Osteoblast (primary cell): ENCODE data around the gene BCL11A. TPM values are rescaled to one million over a fixed set of nuclear protein-coding genes. Genes with fewer than 3 reads are reported as not detected.

ENCODE experiments used
- DNase-seq: peaks from one replicate; pipeline ENCODE4 v3.0.0; 2011; ENCODE audit warnings: low spot score, mixed read lengths; ENCODE audit not compliant: insufficient read length; ENCODE audit errors: missing footprints
- H2AFZ ChIP-seq: 2 replicates; pipeline ENCODE4 v1.6.0; 2011; ENCODE audit warnings: mild to moderate bottlenecking, low read length
- H3K27ac ChIP-seq: 2 replicates; pipeline ENCODE4 v1.5.1; 2011; ENCODE audit warnings: mild to moderate bottlenecking, low read depth, low read length, moderate library complexity
- H3K27me3 ChIP-seq: 2 replicates; pipeline ENCODE4 v1.6.0; 2012; ENCODE audit warnings: mild to moderate bottlenecking, control low read depth, inconsistent platforms, low read length, moderate library complexity; ENCODE audit not compliant: insufficient read depth
- H3K36me3 ChIP-seq: 2 replicates; pipeline ENCODE4 v1.5.1; 2011; ENCODE audit warnings: mild to moderate bottlenecking, low read length, control low read depth, moderate library complexity; ENCODE audit not compliant: insufficient read depth
- H3K4me1 ChIP-seq: 2 replicates; pipeline ENCODE4 v1.5.1; 2011; ENCODE audit warnings: mild to moderate bottlenecking, low read length, control low read depth, moderate library complexity; ENCODE audit not compliant: insufficient read depth
- H3K4me2 ChIP-seq: 2 replicates; pipeline ENCODE4 v1.6.0; 2011; ENCODE audit warnings: mild to moderate bottlenecking, low read length; ENCODE audit not compliant: insufficient read depth
- H3K4me3 ChIP-seq: fragments of 200-600 bp; sonication (generic); 3 replicates; pipeline ENCODE4 v1.5.1; 2012; ENCODE audit warnings: mild to moderate bottlenecking, low read length, inconsistent platforms; ENCODE audit not compliant: insufficient read depth
- H3K79me2 ChIP-seq: 2 replicates; pipeline ENCODE4 v1.6.0; 2012; ENCODE audit warnings: mild to moderate bottlenecking, low read length, control low read depth, inconsistent platforms; ENCODE audit not compliant: insufficient read depth
- H3K9me3 ChIP-seq: 2 replicates; pipeline ENCODE4 v1.5.1; 2011; ENCODE audit warnings: low read depth, low read length, control low read depth
- H4K20me1 ChIP-seq: 2 replicates; pipeline ENCODE4 v1.6.0; 2012; ENCODE audit warnings: mild to moderate bottlenecking, low read length, control low read depth; ENCODE audit not compliant: insufficient read depth
- total RNA-seq: library from RNA; depleted of rRNA; stranded (reverse); fragments of >200 nt; gene quantifications from 2 replicates; pipeline ENCODE4 v1.2.3, GENCODE V29; 2012
- TF ChIP-seq, protein P1 (sequence below): IDR thresholded peaks from 2 replicates; pipeline ENCODE4 v1.5.1; 2011; ENCODE audit warnings: mild to moderate bottlenecking, low read depth, low read length, moderate library complexity; ENCODE audit errors: extremely low read depth

Gene BCL11A
- total RNA-seq, 1 donor, result 1.4 TPM

DNA sequence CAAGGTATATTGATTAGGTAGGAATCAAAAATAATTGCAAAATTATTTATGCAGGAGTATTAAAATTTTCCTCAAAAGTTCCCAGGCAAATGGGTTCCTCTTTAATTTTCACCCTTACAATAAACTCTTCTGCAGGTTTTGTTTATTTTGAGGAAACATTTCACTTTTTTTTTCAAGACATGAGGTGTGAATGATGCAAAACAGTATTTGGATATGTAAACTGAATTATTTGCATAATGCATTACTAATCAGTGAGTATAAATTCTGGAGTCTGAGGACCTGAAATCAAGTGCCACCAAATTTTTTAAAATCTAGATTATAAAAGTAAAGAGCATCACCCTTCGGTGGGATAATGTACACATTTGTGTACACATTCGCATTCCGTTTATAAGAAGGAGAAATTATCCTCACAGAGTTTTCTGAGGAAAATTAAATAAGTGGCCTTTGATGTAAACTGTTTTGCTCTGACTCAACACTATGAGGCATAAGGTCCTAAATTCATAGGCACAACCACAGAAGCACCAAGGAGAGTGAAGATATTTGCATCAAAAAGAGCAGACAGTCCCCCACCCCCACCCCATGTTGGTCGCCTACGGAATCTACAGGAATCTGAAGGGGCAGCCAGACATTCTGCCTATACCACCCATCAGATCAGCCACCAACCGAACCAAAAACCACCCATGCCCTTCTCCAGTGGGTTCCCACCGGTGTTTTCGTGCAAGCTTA is 33.1 kb downstream of the BCL11A start:
- Histone ChIP-seq H3K4me1 (peaks cover 19% of the 10 kb centered on the region), H2AFZ (no peak overlapping the region), H3K4me3 (no peak overlapping the region), H3K36me3 (no peaks in the 10 kb centered on the region), H3K9me3 (no peaks in the 10 kb centered on the region), H3K4me2 (no peak overlapping the region), H3K79me2 (no peaks in the 10 kb centered on the region), H3K27ac (no peak overlapping the region), H3K27me3 (no peaks in the 10 kb centered on the region), H4K20me1 (no peaks in the 10 kb centered on the region)
- DNase-seq, result no peak
- TF ChIP-seq, protein P1, sequence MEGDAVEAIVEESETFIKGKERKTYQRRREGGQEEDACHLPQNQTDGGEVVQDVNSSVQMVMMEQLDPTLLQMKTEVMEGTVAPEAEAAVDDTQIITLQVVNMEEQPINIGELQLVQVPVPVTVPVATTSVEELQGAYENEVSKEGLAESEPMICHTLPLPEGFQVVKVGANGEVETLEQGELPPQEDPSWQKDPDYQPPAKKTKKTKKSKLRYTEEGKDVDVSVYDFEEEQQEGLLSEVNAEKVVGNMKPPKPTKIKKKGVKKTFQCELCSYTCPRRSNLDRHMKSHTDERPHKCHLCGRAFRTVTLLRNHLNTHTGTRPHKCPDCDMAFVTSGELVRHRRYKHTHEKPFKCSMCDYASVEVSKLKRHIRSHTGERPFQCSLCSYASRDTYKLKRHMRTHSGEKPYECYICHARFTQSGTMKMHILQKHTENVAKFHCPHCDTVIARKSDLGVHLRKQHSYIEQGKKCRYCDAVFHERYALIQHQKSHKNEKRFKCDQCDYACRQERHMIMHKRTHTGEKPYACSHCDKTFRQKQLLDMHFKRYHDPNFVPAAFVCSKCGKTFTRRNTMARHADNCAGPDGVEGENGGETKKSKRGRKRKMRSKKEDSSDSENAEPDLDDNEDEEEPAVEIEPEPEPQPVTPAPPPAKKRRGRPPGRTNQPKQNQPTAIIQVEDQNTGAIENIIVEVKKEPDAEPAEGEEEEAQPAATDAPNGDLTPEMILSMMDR, result no peak

DNA sequence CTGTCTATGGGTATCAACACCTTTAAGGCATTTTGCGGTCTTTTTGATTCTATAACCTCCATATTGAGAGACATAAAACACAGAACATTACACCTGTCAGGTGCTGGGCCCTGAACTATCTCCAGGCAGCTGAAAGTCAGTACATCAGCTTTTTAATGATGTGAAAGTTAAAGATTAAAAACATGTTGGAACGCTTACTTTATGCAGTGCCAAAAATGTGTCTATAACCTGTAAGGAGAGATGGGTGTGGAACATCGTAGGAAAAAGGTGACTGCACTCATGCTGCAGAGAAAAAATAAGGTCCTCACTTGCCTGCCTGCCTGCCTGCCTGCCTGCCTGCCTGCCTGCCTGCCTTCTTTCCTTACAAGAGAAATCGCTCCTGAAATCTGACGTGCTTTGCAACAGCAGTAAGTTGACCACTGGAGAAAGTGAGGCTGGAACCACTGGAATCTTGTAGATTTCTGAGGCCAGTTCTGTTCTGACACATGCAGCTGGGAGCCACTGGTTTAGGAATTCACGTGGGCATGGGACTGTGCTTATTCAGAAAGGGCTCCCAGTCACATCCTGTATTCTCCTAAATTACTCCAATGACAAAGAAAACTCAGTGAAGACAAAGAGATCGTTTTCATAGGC is 34.1 kb downstream of the BCL11A start:
- H2AFZ ChIP-seq, result peak overlapping the region; percentile 35
- no peaks in the 10 kb centered on the region for H3K36me3 ChIP-seq
- no peak overlapping the region for H3K4me2 ChIP-seq
- no peak overlapping the region for H3K27ac ChIP-seq
- H3K79me2 ChIP-seq, result no peaks in the 10 kb centered on the region
- H3K9me3 ChIP-seq, result no peaks in the 10 kb centered on the region
- no peak for DNase-seq
- H3K4me3 ChIP-seq, result no peak overlapping the region
- no peaks in the 10 kb centered on the region for H3K27me3 ChIP-seq
- peaks cover 20% of the 10 kb centered on the region for H3K4me1 ChIP-seq
- TF ChIP-seq, protein P1, result no peak
- H4K20me1 ChIP-seq, result no peaks in the 10 kb centered on the region

DNA sequence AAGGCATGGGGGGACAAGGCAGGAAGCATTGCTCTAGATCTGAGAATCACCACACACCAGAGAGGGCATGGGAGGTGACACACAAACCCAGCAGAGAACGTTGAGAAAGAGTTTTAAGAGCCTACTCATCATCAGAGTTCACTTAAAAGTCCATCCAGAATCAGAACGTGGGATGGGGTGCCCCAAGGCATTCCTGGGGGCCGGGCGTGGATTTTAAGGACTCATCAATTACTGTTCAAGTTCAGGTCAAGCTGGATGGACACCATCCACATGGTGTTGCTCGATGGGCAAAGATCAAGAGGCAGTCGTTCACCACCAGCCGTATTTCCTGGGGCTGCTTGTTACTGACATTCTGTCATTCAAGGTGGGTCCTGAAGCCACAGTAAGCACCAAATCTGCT is 34.9 kb downstream of the BCL11A start:
- H3K27ac ChIP-seq, result no peak overlapping the region
- H3K4me1 ChIP-seq, result peaks cover 20% of the 10 kb centered on the region
- TF ChIP-seq, protein P1, result no peak
- H3K4me3 ChIP-seq, result no peak overlapping the region
- no peaks in the 10 kb centered on the region for H3K36me3 ChIP-seq
- H3K9me3 ChIP-seq, result no peaks in the 10 kb centered on the region
- no peaks in the 10 kb centered on the region for H3K27me3 ChIP-seq
- H3K79me2 ChIP-seq, result no peaks in the 10 kb centered on the region
- DNase-seq, result no peak
- H4K20me1 ChIP-seq, result no peaks in the 10 kb centered on the region
- no peak overlapping the region for H2AFZ ChIP-seq
- H3K4me2 ChIP-seq, result no peak overlapping the region

DNA sequence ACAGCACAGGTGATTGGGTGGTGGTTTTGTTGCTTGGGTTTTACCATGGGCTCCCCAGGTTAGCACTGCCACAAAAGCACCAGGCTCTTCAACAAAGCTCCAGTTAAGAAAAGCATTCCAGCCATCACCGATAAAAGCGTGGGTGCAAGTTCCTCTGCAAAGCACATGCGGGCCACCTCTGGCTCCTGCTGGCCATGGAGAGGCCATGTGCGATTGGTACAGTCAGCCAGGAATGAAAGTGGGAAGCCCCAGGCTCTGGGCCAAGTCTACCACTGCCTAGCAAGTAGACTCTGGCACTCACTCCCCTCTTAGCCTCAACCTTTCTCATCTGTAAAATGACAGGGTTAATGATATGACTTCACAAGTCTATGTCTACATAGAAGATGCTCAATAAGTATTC is 36.0 kb downstream of the BCL11A start:
- Histone ChIP-seq H3K4me2 (no peak overlapping the region), H3K27me3 (no peaks in the 10 kb centered on the region), H3K79me2 (no peaks in the 10 kb centered on the region), H3K4me3 (no peak overlapping the region), H4K20me1 (no peaks in the 10 kb centered on the region), H3K27ac (no peak overlapping the region), H3K4me1 (peaks cover 20% of the 10 kb centered on the region), H3K36me3 (no peaks in the 10 kb centered on the region), H2AFZ (no peak overlapping the region), H3K9me3 (no peaks in the 10 kb centered on the region)
- TF ChIP-seq, protein P1, result no peak
- DNase-seq, result no peak
